ENCODE measurements around the gene ZSWIM3. TPM values are rescaled to one million over a fixed set of nuclear protein-coding genes. Genes with fewer than 3 reads are reported as not detected.

The ZSWIM3 gene
- total and polyA plus RNA-seq, 2 of the 13 experiments (the other 11 are each of a cell fraction or from before 2014, with no cell fraction given): 5.2 to 5.8 TPM

GRCh38 chr20:45925821-45926506 is 68.5 kb downstream of the ZSWIM3 start (continued):
- TF ChIP-seq HOMEZ (CRISPR knock-in tag; IDR thresholded peaks at IDR 0.05; ENCODE audit: low read depth): no peak
- TF ChIP-seq ZNF766 (CRISPR knock-in tag; IDR thresholded peaks at IDR 0.05; ENCODE audit: borderline replicate concordance): no peak
- no peak for TF ChIP-seq MAF1 (CRISPR knock-in tag; IDR thresholded peaks at IDR 0.05; ENCODE audit: borderline replicate concordance)
- no peak for TF ChIP-seq PRPF4 (IDR thresholded peaks at IDR 0.05; ENCODE audit: low read depth, low read length, poor library complexity, severe bottlenecking)
- no peak for TF ChIP-seq ZNF562 (CRISPR knock-in tag; IDR thresholded peaks at IDR 0.05; ENCODE audit: borderline replicate concordance)
- TF ChIP-seq YY1 (IDR thresholded peaks at IDR 0.05; ENCODE audit: insufficient read depth, insufficient replicate concordance, low read depth, low read length): no peak
- TF ChIP-seq TARDBP (CRISPR knock-in tag; IDR thresholded peaks at IDR 0.05): no peak; the same call in 1 of the 2 replicates
- no peak for TF ChIP-seq NFIB (CRISPR knock-in tag; IDR thresholded peaks at IDR 0.05; ENCODE audit: borderline replicate concordance)
- TF ChIP-seq ZBTB8A (CRISPR knock-in tag; IDR thresholded peaks at IDR 0.05; ENCODE audit: borderline replicate concordance, low read depth): no peak
- no peak for TF ChIP-seq PAF1 (CRISPR knock-in tag; IDR thresholded peaks at IDR 0.05)
- no peak; the same call in 1 of the 2 replicates for TF ChIP-seq SAP130 (CRISPR knock-in tag; IDR thresholded peaks at IDR 0.05; ENCODE audit: low read depth)
- TF ChIP-seq ZNF430 (CRISPR knock-in tag; IDR thresholded peaks at IDR 0.05): no peak
- 0 out of 2 replicates have a peak, but pooled peaks have one; percentile 34 for TF ChIP-seq CBFB (CRISPR knock-in tag; IDR thresholded peaks at IDR 0.05)
- TF ChIP-seq, protein P1, sequence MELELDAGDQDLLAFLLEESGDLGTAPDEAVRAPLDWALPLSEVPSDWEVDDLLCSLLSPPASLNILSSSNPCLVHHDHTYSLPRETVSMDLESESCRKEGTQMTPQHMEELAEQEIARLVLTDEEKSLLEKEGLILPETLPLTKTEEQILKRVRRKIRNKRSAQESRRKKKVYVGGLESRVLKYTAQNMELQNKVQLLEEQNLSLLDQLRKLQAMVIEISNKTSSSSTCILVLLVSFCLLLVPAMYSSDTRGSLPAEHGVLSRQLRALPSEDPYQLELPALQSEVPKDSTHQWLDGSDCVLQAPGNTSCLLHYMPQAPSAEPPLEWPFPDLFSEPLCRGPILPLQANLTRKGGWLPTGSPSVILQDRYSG (CRISPR knock-in tag; IDR thresholded peaks at IDR 0.05): no peak
- TF ChIP-seq, protein P2, sequence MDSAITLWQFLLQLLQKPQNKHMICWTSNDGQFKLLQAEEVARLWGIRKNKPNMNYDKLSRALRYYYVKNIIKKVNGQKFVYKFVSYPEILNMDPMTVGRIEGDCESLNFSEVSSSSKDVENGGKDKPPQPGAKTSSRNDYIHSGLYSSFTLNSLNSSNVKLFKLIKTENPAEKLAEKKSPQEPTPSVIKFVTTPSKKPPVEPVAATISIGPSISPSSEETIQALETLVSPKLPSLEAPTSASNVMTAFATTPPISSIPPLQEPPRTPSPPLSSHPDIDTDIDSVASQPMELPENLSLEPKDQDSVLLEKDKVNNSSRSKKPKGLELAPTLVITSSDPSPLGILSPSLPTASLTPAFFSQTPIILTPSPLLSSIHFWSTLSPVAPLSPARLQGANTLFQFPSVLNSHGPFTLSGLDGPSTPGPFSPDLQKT (CRISPR knock-in tag; IDR thresholded peaks at IDR 0.05; ENCODE audit: borderline replicate concordance): no peak
- TF ChIP-seq, protein P3, sequence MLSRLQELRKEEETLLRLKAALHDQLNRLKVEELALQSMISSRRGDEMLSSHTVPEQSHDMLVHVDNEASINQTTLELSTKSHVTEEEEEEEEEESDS (CRISPR knock-in tag; IDR thresholded peaks at IDR 0.05; ENCODE audit: borderline replicate concordance): no peak
- TF ChIP-seq ZZZ3 (CRISPR knock-in tag; IDR thresholded peaks at IDR 0.05; ENCODE audit: borderline replicate concordance): no peak
- TF ChIP-seq NR1H2 (CRISPR knock-in tag; IDR thresholded peaks at IDR 0.05; ENCODE audit: borderline replicate concordance, low read depth): no peak
- TF ChIP-seq ZNF577 (CRISPR knock-in tag; IDR thresholded peaks at IDR 0.05; ENCODE audit: borderline replicate concordance, low read depth): no peak
- TF ChIP-seq MAX (IDR thresholded peaks at IDR 0.05): no peak
- TF ChIP-seq, protein P4, sequence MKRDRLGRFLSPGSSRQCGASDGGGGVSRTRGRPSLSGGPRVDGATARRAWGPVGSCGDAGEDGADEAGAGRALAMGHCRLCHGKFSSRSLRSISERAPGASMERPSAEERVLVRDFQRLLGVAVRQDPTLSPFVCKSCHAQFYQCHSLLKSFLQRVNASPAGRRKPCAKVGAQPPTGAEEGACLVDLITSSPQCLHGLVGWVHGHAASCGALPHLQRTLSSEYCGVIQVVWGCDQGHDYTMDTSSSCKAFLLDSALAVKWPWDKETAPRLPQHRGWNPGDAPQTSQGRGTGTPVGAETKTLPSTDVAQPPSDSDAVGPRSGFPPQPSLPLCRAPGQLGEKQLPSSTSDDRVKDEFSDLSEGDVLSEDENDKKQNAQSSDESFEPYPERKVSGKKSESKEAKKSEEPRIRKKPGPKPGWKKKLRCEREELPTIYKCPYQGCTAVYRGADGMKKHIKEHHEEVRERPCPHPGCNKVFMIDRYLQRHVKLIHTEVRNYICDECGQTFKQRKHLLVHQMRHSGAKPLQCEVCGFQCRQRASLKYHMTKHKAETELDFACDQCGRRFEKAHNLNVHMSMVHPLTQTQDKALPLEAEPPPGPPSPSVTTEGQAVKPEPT (CRISPR knock-in tag; IDR thresholded peaks at IDR 0.05; ENCODE audit: low read depth): no peak
- TF ChIP-seq ZSCAN20 (CRISPR knock-in tag; IDR thresholded peaks at IDR 0.05; ENCODE audit: borderline replicate concordance): no peak
- TF ChIP-seq, protein P5, sequence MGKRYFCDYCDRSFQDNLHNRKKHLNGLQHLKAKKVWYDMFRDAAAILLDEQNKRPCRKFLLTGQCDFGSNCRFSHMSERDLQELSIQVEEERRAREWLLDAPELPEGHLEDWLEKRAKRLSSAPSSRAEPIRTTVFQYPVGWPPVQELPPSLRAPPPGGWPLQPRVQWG (CRISPR knock-in tag; IDR thresholded peaks at IDR 0.05; ENCODE audit: borderline replicate concordance, low read depth): no peak
- no peak for TF ChIP-seq PHF5A (CRISPR knock-in tag; IDR thresholded peaks at IDR 0.05; ENCODE audit: low read depth, unreplicated experiment)

All from HepG2 (cell line).